ENCODE measurements around the gene GJB2. TPM values are rescaled to one million over a fixed set of nuclear protein-coding genes. Genes with fewer than 3 reads are reported as not detected.

Gene GJB2
- total RNA-seq, 3 donors from 2014 or later, result 0.66 to 0.88 TPM; not detected in 1

DNA sequence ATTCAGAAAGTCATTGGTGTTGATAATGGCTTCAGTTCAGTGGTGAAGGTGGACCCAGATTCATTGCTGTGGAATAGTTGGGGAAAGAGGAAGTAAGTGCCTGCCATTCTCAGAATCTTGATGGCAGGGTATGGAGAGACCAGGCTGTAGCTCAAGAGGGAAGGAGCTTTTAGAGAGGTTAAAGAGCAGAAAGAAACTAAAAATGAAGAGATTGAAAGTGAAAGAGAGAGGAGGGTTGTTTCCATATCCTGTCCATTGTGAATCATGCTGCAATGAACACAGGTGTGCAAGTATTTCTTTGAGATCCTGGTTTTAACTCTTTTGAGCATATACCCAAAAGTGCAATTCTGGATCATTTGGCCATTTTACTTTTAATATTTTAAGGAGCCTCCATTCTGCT lies 26.8 kb upstream of the GJB2 start:
- Histone ChIP-seq H3K27ac (no peak overlapping the region), H3K36me3 (no peaks in the 10 kb centered on the region), H3K4me1 (no peaks in the 10 kb centered on the region), H3K4me3 (no peak overlapping the region), H3K9me3 (no peaks in the 10 kb centered on the region), H3K27me3 (peaks cover 0 to 12% of the 10 kb centered on the region in 2 donors)
- DNase-seq (ENCODE audit: low spot score in 2 of 2), result no peak
- TF ChIP-seq POLR2AphosphoS5 (IDR thresholded peaks at IDR 0.05) (no peak), POLR2A (IDR thresholded peaks at IDR 0.05) (no peak)
- TF ChIP-seq, protein P1, sequence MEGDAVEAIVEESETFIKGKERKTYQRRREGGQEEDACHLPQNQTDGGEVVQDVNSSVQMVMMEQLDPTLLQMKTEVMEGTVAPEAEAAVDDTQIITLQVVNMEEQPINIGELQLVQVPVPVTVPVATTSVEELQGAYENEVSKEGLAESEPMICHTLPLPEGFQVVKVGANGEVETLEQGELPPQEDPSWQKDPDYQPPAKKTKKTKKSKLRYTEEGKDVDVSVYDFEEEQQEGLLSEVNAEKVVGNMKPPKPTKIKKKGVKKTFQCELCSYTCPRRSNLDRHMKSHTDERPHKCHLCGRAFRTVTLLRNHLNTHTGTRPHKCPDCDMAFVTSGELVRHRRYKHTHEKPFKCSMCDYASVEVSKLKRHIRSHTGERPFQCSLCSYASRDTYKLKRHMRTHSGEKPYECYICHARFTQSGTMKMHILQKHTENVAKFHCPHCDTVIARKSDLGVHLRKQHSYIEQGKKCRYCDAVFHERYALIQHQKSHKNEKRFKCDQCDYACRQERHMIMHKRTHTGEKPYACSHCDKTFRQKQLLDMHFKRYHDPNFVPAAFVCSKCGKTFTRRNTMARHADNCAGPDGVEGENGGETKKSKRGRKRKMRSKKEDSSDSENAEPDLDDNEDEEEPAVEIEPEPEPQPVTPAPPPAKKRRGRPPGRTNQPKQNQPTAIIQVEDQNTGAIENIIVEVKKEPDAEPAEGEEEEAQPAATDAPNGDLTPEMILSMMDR (IDR thresholded peaks at IDR 0.05), result no peak
- intact Hi-C loops (cut with DNase I; ENCODE audit: low total_unique reads), result no loop called here

- no peaks in the 10 kb centered on the region for H3K4me1 ChIP-seq
- no peak overlapping the region for H3K27ac ChIP-seq
- no peaks in the 10 kb centered on the region for H3K27me3 ChIP-seq
- no peak for DNase-seq (ENCODE audit: low spot score in 2 of 2)
- H3K9me3 ChIP-seq, result no peaks in the 10 kb centered on the region
- no peak overlapping the region for H3K4me3 ChIP-seq
- intact Hi-C loops (cut with DNase I; ENCODE audit: low total_unique reads), result no loop called here
- no peaks in the 10 kb centered on the region for H3K36me3 ChIP-seq
- no peak for TF ChIP-seq POLR2AphosphoS5 (IDR thresholded peaks at IDR 0.05)
- TF ChIP-seq, protein P1 (IDR thresholded peaks at IDR 0.05), result no peak
- no peak for TF ChIP-seq POLR2A (IDR thresholded peaks at IDR 0.05)
These were observed 24.4 kb upstream of the GJB2 start for GRCh38 chr13:20217168-20217567.

- no peak for TF ChIP-seq POLR2A (IDR thresholded peaks at IDR 0.05)
- TF ChIP-seq, protein P1 (IDR thresholded peaks at IDR 0.05), result no peak
- TF ChIP-seq POLR2AphosphoS5 (IDR thresholded peaks at IDR 0.05), result no peak
- H3K27me3 ChIP-seq, result peaks cover 0 to 10% of the 10 kb centered on the region in 2 donors
- H3K27ac ChIP-seq, result no peak overlapping the region
- no peak for DNase-seq (ENCODE audit: low spot score in 2 of 2)
- H3K36me3 ChIP-seq, result no peaks in the 10 kb centered on the region
- no peak overlapping the region for H3K4me3 ChIP-seq
- intact Hi-C loops (cut with DNase I; ENCODE audit: low total_unique reads), result no loop called here
- H3K9me3 ChIP-seq, result no peaks in the 10 kb centered on the region
- H3K4me1 ChIP-seq, result no peaks in the 10 kb centered on the region
These were observed 17.2 kb upstream of the GJB2 start for GRCh38 chr13:20209948-20210347.

GRCh38 chr13:20206698-20207235 lies 14.0 kb upstream of the GJB2 start:
- TF ChIP-seq POLR2AphosphoS5 (IDR thresholded peaks at IDR 0.05), result no peak
- TF ChIP-seq, protein P1 (IDR thresholded peaks at IDR 0.05), result no peak
- no peak for TF ChIP-seq POLR2A (IDR thresholded peaks at IDR 0.05)
- H3K9me3 ChIP-seq, result no peaks in the 10 kb centered on the region
- no peaks in the 10 kb centered on the region for H3K4me1 ChIP-seq
- H3K27ac ChIP-seq, result no peak overlapping the region
- no peaks in the 10 kb centered on the region for H3K36me3 ChIP-seq
- H3K27me3 ChIP-seq, result peaks cover 0 to 13% of the 10 kb centered on the region in 2 donors
- H3K4me3 ChIP-seq, result no peak overlapping the region
- intact Hi-C loops (cut with DNase I; ENCODE audit: low total_unique reads), result no loop called here
- no peak for DNase-seq (ENCODE audit: low spot score in 2 of 2)

DNA sequence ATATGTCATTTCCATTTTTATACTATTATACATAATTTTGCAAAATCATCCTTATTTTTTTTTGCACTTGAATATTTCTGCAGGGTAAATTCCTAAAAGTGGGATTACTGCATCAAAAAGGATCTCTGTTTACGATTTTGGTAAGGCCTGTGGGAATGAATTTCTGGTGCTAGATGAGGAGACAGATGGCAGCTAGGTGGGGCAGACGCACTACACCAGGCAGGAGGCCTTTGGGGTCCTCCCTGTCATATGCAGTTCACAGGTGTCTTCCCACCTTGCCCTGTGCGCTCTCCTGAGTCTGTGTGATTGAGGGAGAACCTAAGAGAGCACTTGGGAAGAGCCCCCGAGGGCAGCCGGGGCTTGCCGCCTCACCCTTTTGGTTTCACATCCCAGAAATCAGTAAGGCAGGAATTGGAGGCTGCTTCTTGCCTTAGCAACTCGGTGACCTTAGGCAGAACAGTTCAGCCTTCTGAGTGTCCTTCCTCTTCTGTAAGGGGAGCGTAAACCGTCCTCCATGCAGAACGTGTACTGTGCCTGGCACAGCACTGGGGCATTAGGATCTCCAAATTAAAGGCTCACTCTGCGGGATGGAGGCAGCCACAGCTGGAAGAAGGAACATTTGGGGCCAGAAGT lies 13.4 kb upstream of the GJB2 start:
- Histone ChIP-seq H3K36me3 (no peaks in the 10 kb centered on the region), H3K27me3 (peaks cover 0 to 13% of the 10 kb centered on the region in 2 donors), H3K9me3 (no peaks in the 10 kb centered on the region), H3K4me3 (no peak overlapping the region), H3K27ac (no peak overlapping the region), H3K4me1 (no peaks in the 10 kb centered on the region)
- intact Hi-C loops (cut with DNase I; ENCODE audit: low total_unique reads), result no loop called here
- no peak for DNase-seq (ENCODE audit: low spot score in 2 of 2)
- TF ChIP-seq, protein P1 (IDR thresholded peaks at IDR 0.05), result no peak
- TF ChIP-seq POLR2AphosphoS5 (IDR thresholded peaks at IDR 0.05) (no peak), POLR2A (IDR thresholded peaks at IDR 0.05) (no peak)
